ENCODE measurements around the gene SOCS4. TPM values are rescaled to one million over a fixed set of nuclear protein-coding genes. Genes with fewer than 3 reads are reported as not detected.

SOCS4 gene
- total RNA-seq, 1 experiment from 2014 or later = 33.0 TPM

- Histone ChIP-seq H3K36me3 (no peaks in the 10 kb centered on the region), H3K4me1 (peaks cover 7% of the 10 kb centered on the region; the same call in 1 of the 2 replicates), H3K27ac (no peak overlapping the region), H3K27me3 (no peaks in the 10 kb centered on the region), H3K4me3 (no peak overlapping the region), H3K9me3 (replicated peaks) (no peaks in the 10 kb centered on the region)
- DNase-seq = no peak
Measured at GRCh38 chr14:55092341-55092740, 65.3 kb downstream of the SOCS4 start.

GRCh38 chr14:55094292-55095157 is 67.5 kb downstream of the SOCS4 start:
- DNase-seq = peak; percentile 21 to 46

GRCh38 chr14:55097881-55098560 is 71.0 kb downstream of the SOCS4 start:
- Histone ChIP-seq H3K27ac (no peak overlapping the region), H3K9me3 (replicated peaks) (no peaks in the 10 kb centered on the region)
- DNase-seq = no peak

More at GRCh38 chr14:55094292-55095157, 67.5 kb downstream of the SOCS4 start:
- Histone ChIP-seq H3K27ac (no peak overlapping the region), H3K4me1 (peaks cover 5% of the 10 kb centered on the region; the same call in 1 of the 2 replicates), H3K9me3 (replicated peaks) (no peaks in the 10 kb centered on the region), H3K27me3 (no peaks in the 10 kb centered on the region), H3K4me3 (no peak overlapping the region), H3K36me3 (no peaks in the 10 kb centered on the region)

GRCh38 chr14:55098561-55098898 is 71.5 kb downstream of the SOCS4 start:
- Histone ChIP-seq H3K4me3 (no peak overlapping the region), H3K9me3 (replicated peaks) (no peaks in the 10 kb centered on the region), H3K27ac (no peak overlapping the region), H3K27me3 (no peaks in the 10 kb centered on the region), H3K4me1 (peaks cover 11% of the 10 kb centered on the region), H3K36me3 (no peaks in the 10 kb centered on the region)
- no peak for DNase-seq

More at GRCh38 chr14:55097881-55098560, 71.0 kb downstream of the SOCS4 start:
- Histone ChIP-seq H3K27me3 (no peaks in the 10 kb centered on the region), H3K36me3 (no peaks in the 10 kb centered on the region), H3K4me1 (peaks cover 6% of the 10 kb centered on the region), H3K4me3 (no peak overlapping the region)

Other genes with a start within 250 kb of the SOCS4 start
- 3.0 and 3.4 TPM in 2 replicates for gene GCH1, start 124.4 kb upstream of the SOCS4 start, total RNA-seq (2014; rRNA removed; shearing (Covaris generic))
- 42.4 and 45.3 TPM in 2 replicates for gene WDHD1, start 137 bp upstream of the SOCS4 start, total RNA-seq (2014; rRNA removed; shearing (Covaris generic))
- gene MAPK1IP1L, start 24.4 kb downstream of the SOCS4 start, total RNA-seq (2014; rRNA removed; shearing (Covaris generic)) = 66.5 and 76.2 TPM in 2 replicates
- gene LGALS3, start 102.0 kb downstream of the SOCS4 start, total RNA-seq (2014; rRNA removed; shearing (Covaris generic)) = 1.9 and 2.0 TPM in 2 replicates
- 81.7 and 92.0 TPM in 2 replicates for gene DLGAP5, start 164.3 kb downstream of the SOCS4 start, total RNA-seq (2014; rRNA removed; shearing (Covaris generic))
- 18.1 and 19.6 TPM in 2 replicates for gene FBXO34, start 244.2 kb downstream of the SOCS4 start, total RNA-seq (2014; rRNA removed; shearing (Covaris generic))

Measured in SJCRH30 (cell line).